HG03159 (cell line): ENCODE data around the gene INSRR.

Source experiments
- ATAC-seq: cut with Tn5 transposase; IDR thresholded peaks from one replicate; pipeline ENCODE4 v1.9.1; 2021; ENCODE audit warnings: mild to moderate bottlenecking, moderate library complexity; ENCODE audit not compliant: unreplicated experiment

Gene INSRR

GRCh38 chr1:156809281-156809680, 49.6 kb downstream of the INSRR start:
- no peak for ATAC-seq

- no peak for ATAC-seq
These were observed 50.5 kb downstream of the INSRR start for GRCh38 chr1:156808186-156809030.

GRCh38 chr1:156807627-156808026, 51.3 kb downstream of the INSRR start:
- no peak for ATAC-seq

GRCh38 chr1:156806512-156807440, 52.1 kb downstream of the INSRR start:
- ATAC-seq: no peak

- ATAC-seq: no peak
These were observed 53.0 kb downstream of the INSRR start for GRCh38 chr1:156805766-156806511.

- no peak for ATAC-seq
These were observed 54.2 kb downstream of the INSRR start for GRCh38 chr1:156804572-156805243.

GRCh38 chr1:156804026-156804425, 54.9 kb downstream of the INSRR start:
- ATAC-seq: no peak

GRCh38 chr1:156803086-156803851, 55.6 kb downstream of the INSRR start:
- ATAC-seq: no peak

- no peak for ATAC-seq
These were observed 56.4 kb downstream of the INSRR start for GRCh38 chr1:156802421-156802935.

GRCh38 chr1:156801409-156802121, 57.4 kb downstream of the INSRR start:
- no peak for ATAC-seq

- no peak for ATAC-seq
These were observed 61.6 kb downstream of the INSRR start for GRCh38 chr1:156797212-156797871.

GRCh38 chr1:156796340-156797097, 62.4 kb downstream of the INSRR start:
- no peak for ATAC-seq

- no peak for ATAC-seq
These were observed 63.1 kb downstream of the INSRR start for GRCh38 chr1:156795787-156796186.

GRCh38 chr1:156795374-156795733, 63.6 kb downstream of the INSRR start:
- no peak for ATAC-seq

GRCh38 chr1:156794506-156795373, 64.2 kb downstream of the INSRR start:
- ATAC-seq: no peak
